Transverse colon (tissue), 3 donors: ENCODE results near the gene KANSL3.

Experiments
- POLR2A ChIP-seq: fragments of 450-650 bp; IDR thresholded peaks from one replicate; pipeline ENCODE4 v1.6.1; 2016; ENCODE audit warnings: antibody characterized with exemption, mild to moderate bottlenecking, moderate library complexity
- TF ChIP-seq, protein P1 (sequence below), 5 experiments: fragments of 200-600 bp in 3 of 5; fragments of 450-650 bp in 2 of 5; sonication (generic) in 3 of 5; IDR thresholded peaks; 1 replicate in 2 of 5; 2 replicates in 3 of 5; pipeline ENCODE4 v1.5.1; 2016 to 2017; ENCODE audit warnings: antibody characterized with exemption in 5 of 5, inconsistent platforms in 3 of 5, mild to moderate bottlenecking in 2 of 5, moderate library complexity in 1 of 5

DNA sequence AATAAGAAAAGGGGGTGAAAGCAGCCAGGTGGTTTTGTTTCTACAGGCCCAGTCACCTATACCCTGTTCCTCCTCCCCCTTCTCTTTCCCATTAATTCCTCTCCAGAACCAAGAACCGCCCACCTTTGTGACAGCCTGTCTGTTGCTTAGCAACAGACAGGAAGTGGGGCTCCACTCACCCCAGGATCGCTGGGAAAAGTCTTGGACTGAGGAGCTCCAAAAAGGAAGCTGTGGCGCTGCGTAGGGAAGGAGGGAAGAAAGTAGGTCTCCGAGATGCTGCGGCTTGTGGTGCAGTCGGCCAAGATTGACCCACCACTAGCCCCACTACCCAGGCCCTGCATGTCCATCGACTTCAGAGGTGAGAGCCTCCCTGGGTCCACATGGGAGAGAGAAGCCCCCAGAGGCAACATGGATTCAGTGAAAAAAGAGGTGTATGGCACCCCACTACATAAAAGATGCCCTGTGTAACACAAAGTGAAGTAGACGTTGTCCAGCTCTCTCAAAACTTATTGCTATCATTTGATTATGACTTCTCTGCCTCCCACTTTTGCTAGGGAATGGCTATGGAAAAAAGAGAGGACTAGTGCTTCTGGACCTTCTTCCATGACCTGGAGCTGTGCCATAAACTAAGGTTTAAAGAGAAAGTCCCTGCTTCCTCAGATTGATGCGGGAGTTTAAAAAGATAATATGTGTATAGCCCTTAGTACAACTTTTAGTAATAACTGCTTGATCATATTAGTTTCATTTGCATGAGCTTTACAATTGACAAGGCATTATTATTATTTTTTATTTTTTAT is 4.7 kb upstream of the KANSL3 start, which contains the start of gene FER1L5:
- TF ChIP-seq, protein P1, sequence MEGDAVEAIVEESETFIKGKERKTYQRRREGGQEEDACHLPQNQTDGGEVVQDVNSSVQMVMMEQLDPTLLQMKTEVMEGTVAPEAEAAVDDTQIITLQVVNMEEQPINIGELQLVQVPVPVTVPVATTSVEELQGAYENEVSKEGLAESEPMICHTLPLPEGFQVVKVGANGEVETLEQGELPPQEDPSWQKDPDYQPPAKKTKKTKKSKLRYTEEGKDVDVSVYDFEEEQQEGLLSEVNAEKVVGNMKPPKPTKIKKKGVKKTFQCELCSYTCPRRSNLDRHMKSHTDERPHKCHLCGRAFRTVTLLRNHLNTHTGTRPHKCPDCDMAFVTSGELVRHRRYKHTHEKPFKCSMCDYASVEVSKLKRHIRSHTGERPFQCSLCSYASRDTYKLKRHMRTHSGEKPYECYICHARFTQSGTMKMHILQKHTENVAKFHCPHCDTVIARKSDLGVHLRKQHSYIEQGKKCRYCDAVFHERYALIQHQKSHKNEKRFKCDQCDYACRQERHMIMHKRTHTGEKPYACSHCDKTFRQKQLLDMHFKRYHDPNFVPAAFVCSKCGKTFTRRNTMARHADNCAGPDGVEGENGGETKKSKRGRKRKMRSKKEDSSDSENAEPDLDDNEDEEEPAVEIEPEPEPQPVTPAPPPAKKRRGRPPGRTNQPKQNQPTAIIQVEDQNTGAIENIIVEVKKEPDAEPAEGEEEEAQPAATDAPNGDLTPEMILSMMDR (IDR thresholded peaks at IDR 0.05) = no peak
- no peak for TF ChIP-seq POLR2A
